IMR-90 (cell line): Measurements from ENCODE around the gene MYBPC3. TPM values are rescaled to one million over a fixed set of nuclear protein-coding genes. Genes with fewer than 3 reads are reported as not detected.

Experiments
- ATAC-seq: fragments of 200-7000 bp; cut with Tn5 transposase; 2 replicates; pipeline ENCODE4 v1.9.1; 2020; ENCODE audit warnings: low read depth, mild to moderate bottlenecking, moderate library complexity
- BruUV-seq: library from RNA; stranded (reverse); fragments of 400-500 nt; replicated peaks from 2 replicates; lab custom pipeline; 2021; lab: Mats Ljungman, UMichigan
- CTCF ChIA-PET: fragments of 300-600 bp; formaldehyde crosslinking; extraction: SDS; loops from one replicate; lab custom pipeline; 2021; ENCODE audit warnings: antibody characterized with exemption; lab: Yijun Ruan, JAX
- POLR2A ChIA-PET: fragments of 300-600 bp; sonication (Branson Sonifier 250); formaldehyde crosslinking; loops from one replicate; lab custom pipeline; 2022; ENCODE audit warnings: antibody characterized with exemption; ENCODE audit not compliant: unreplicated experiment; lab: Charles Lee
- DNase-seq: peaks from one replicate; pipeline ENCODE4 v3.0.0; 2013
- H2AFZ ChIP-seq: replicated peaks from 2 replicates; pipeline ENCODE3; 2013; ENCODE audit warnings: low read length, mild to moderate bottlenecking; ENCODE audit not compliant: poor library complexity
- H2AK5ac ChIP-seq: 2 replicates; pipeline ENCODE4 v1.6.1; 2013; ENCODE audit warnings: low read depth, low read length, inconsistent platforms
- H2AK9ac ChIP-seq: replicated peaks from 2 replicates; pipeline ENCODE3; 2013; ENCODE audit warnings: mild to moderate bottlenecking, low read depth, low read length, moderate library complexity; ENCODE audit not compliant: poor library complexity
- H2BK120ac ChIP-seq: 2 replicates; pipeline ENCODE4 v1.6.1; 2013; ENCODE audit warnings: low read depth, low read length, inconsistent platforms
- H2BK15ac ChIP-seq: 3 replicates; pipeline ENCODE4 v1.6.1; 2013; ENCODE audit warnings: low read depth, low read length, inconsistent platforms
- H2BK20ac ChIP-seq: 2 replicates; pipeline ENCODE4 v1.6.1; 2013; ENCODE audit warnings: low read depth, mild to moderate bottlenecking, inconsistent platforms, low read length, moderate library complexity
- H2BK5ac ChIP-seq: 2 replicates; pipeline ENCODE4 v1.6.1; 2013; ENCODE audit warnings: mild to moderate bottlenecking, low read depth, low read length, inconsistent platforms; ENCODE audit not compliant: poor library complexity, severe bottlenecking
- H3K14ac ChIP-seq: replicated peaks from 2 replicates; pipeline ENCODE4 v1.6.1; 2013; ENCODE audit warnings: low read depth, low read length, inconsistent platforms
- H3K18ac ChIP-seq: 2 replicates; pipeline ENCODE4 v1.6.1; 2013; ENCODE audit warnings: low read depth, low read length, control low read depth
- H3K23ac ChIP-seq: 2 replicates; pipeline ENCODE4 v1.6.1; 2013; ENCODE audit warnings: low read depth, low read length, inconsistent platforms
- H3K27ac ChIP-seq: 2 replicates; pipeline ENCODE4 v1.5.1; 2013; ENCODE audit warnings: mild to moderate bottlenecking, control low read depth, low read length; ENCODE audit not compliant: insufficient read depth
- H3K27me3 ChIP-seq: 2 replicates; pipeline ENCODE4 v1.6.1; 2013; ENCODE audit warnings: low read length; ENCODE audit not compliant: control insufficient read depth, insufficient read depth
- H3K36me3 ChIP-seq: 2 replicates; pipeline ENCODE4 v1.6.1; 2013; ENCODE audit warnings: low read length, mixed read lengths; ENCODE audit not compliant: control insufficient read depth, insufficient read depth
- H3K4ac ChIP-seq: 2 replicates; pipeline ENCODE4 v1.6.1; 2013; ENCODE audit warnings: low read depth, low read length, inconsistent platforms
- H3K4me1 ChIP-seq: 2 replicates; pipeline ENCODE4 v1.6.1; 2013; ENCODE audit warnings: low read length, mixed read lengths; ENCODE audit not compliant: control insufficient read depth, insufficient read depth
- H3K4me2 ChIP-seq: 2 replicates; pipeline ENCODE4 v1.6.1; 2013; ENCODE audit warnings: low read depth, mild to moderate bottlenecking, control low read depth, low read length, moderate library complexity
- H3K4me3 ChIP-seq: 2 replicates; pipeline ENCODE4 v1.5.1; 2013; ENCODE audit warnings: low read depth, mild to moderate bottlenecking, control low read depth, low read length, moderate library complexity; ENCODE audit not compliant: insufficient read depth
- H3K56ac ChIP-seq: 2 replicates; pipeline ENCODE4 v1.6.1; 2013; ENCODE audit warnings: low read length, inconsistent platforms; ENCODE audit not compliant: insufficient read depth; ENCODE audit errors: extremely low read depth
- H3K79me1 ChIP-seq, 2 experiments: 2 replicates each; pipeline ENCODE4 v1.6.1; 2013; ENCODE audit warnings: low read length in 2 of 2, inconsistent platforms in 1 of 2, low read depth in 1 of 2
- H3K9ac ChIP-seq: 2 replicates; pipeline ENCODE4 v1.6.1; 2013; ENCODE audit warnings: low read depth, low read length, control low read depth
- H3K9me1 ChIP-seq: 2 replicates; pipeline ENCODE4 v1.6.1; 2013; ENCODE audit warnings: low read length, inconsistent platforms; ENCODE audit not compliant: insufficient read depth
- H3K9me3 ChIP-seq: 2 replicates; pipeline ENCODE4 v1.6.1; 2013; ENCODE audit warnings: low read length; ENCODE audit not compliant: control insufficient read depth, insufficient read depth
- H4K20me1 ChIP-seq: 2 replicates; pipeline ENCODE4 v1.6.1; 2013; ENCODE audit warnings: low read length, inconsistent platforms; ENCODE audit not compliant: insufficient read depth
- H4K5ac ChIP-seq: 2 replicates; pipeline ENCODE4 v1.6.1; 2013; ENCODE audit warnings: mild to moderate bottlenecking, low read depth, low read length, control low read depth
- H4K8ac ChIP-seq, 2 experiments: 2 replicates each; pipeline ENCODE4 v1.6.1; 2013; ENCODE audit warnings: low read depth in 2 of 2, low read length in 2 of 2, control low read depth in 1 of 2, inconsistent platforms in 1 of 2
- H4K91ac ChIP-seq: 2 replicates; pipeline ENCODE4 v1.6.1; 2013; ENCODE audit warnings: low read depth, low read length, inconsistent platforms; ENCODE audit not compliant: insufficient read depth
- BHLHE40 ChIP-seq: fragments of 150-350 bp; IDR thresholded peaks from 2 replicates; pipeline ENCODE4 v1.6.1; 2016; ENCODE audit warnings: mild to moderate bottlenecking, low read depth, low read length
- CEBPB ChIP-seq: IDR thresholded peaks from 2 replicates; pipeline ENCODE4 v1.6.1; 2012; ENCODE audit warnings: low read depth, low read length, improper control_type of control experiment
- CHD1 ChIP-seq: IDR thresholded peaks from 2 replicates; pipeline ENCODE4 v1.6.1; 2012; ENCODE audit warnings: low read depth, low read length, improper control_type of control experiment
- FOS ChIP-seq: fragments of 150-350 bp; IDR thresholded peaks from 2 replicates; pipeline ENCODE4 v1.6.1; 2016; ENCODE audit warnings: low read depth, low read length
- MAFK ChIP-seq: IDR thresholded peaks from 2 replicates; pipeline ENCODE4 v1.6.1; 2012; ENCODE audit warnings: low read depth, low read length, improper control_type of control experiment
- MXI1 ChIP-seq: IDR thresholded peaks from 2 replicates; pipeline ENCODE4 v1.6.1; 2012; ENCODE audit warnings: low read depth, mild to moderate bottlenecking, low read length, moderate library complexity, borderline replicate concordance
- NFE2L2 ChIP-seq: fragments of 150-350 bp; IDR thresholded peaks from 2 replicates; pipeline ENCODE4 v1.6.1; 2016; ENCODE audit warnings: low read depth, mild to moderate bottlenecking, low read length
- RAD21 ChIP-seq: IDR thresholded peaks from 2 replicates; pipeline ENCODE4 v1.6.1; 2012; ENCODE audit warnings: low read length, improper control_type of control experiment
- RCOR1 ChIP-seq: IDR thresholded peaks from 2 replicates; pipeline ENCODE4 v1.6.1; 2012; ENCODE audit warnings: mild to moderate bottlenecking, low read length, improper control_type of control experiment; ENCODE audit not compliant: insufficient replicate concordance
- RFX5 ChIP-seq: IDR thresholded peaks from 2 replicates; pipeline ENCODE4 v1.8.0; 2012; ENCODE audit warnings: low read depth, mild to moderate bottlenecking, low read length, moderate library complexity
- SMC3 ChIP-seq: fragments of 150-350 bp; IDR thresholded peaks from 2 replicates; pipeline ENCODE4 v1.6.1; 2016; ENCODE audit warnings: low read depth, mild to moderate bottlenecking, antibody characterized with exemption, low read length, moderate library complexity
- WGBS, 2 experiments: methylation state at CpG; one replicate each; pipeline versions ENCODE4 v1.1.5 to v1.1.7; 2013; ENCODE audit warnings: missing lambda C conversion rate in 2 of 2; ENCODE audit not compliant: insufficient read length in 1 of 2; ENCODE audit errors: extremely low coverage in 2 of 2; 5-methylcytosine and 5-hydroxymethylcytosine counted together
- dilution Hi-C: fragments of 300-500 bp; cut with HindIII; formaldehyde crosslinking; loops from one replicate; pipeline ENCODE4 v1.14.3; 2018; ENCODE audit warnings: low sequenced_read_pairs; ENCODE audit not compliant: unreplicated experiment
- in situ Hi-C: fragments of 300-500 bp; cut with MboI; formaldehyde crosslinking; loops from 3 replicates; pipeline ENCODE4 v1.14.3; 2019; ENCODE audit warnings: low sequenced_read_pairs, inconsistent platforms, mixed read lengths
- intact Hi-C: fragments of 100-400 bp; cut with micrococcal nuclease; formaldehyde crosslinking; loops from 2 replicates; pipeline ENCODE4 v1.10.0; 2022
- polyA plus RNA-seq, 3 experiments: library from polyadenylated mRNA; depleted of rRNA; stranded (reverse); fragments of >200 nt; gene quantifications; 2 replicates each; pipeline ENCODE4 v1.2.3, GENCODE V29; 2012; ENCODE audit warnings: low replicate concordance in 1 of 3
- total RNA-seq: library from RNA; depleted of rRNA; stranded (reverse); fragments of >200 nt; gene quantifications from 2 replicates; pipeline ENCODE4 v1.2.3, GENCODE V29; 2012
- TF ChIP-seq, protein P1 (sequence below): fragments of 150-350 bp; IDR thresholded peaks from 2 replicates; pipeline ENCODE4 v1.6.1; 2016; ENCODE audit warnings: low read depth, mild to moderate bottlenecking, low read length, moderate library complexity, borderline replicate concordance
- TF ChIP-seq, protein P2 (sequence below): fragments of 150-350 bp; IDR thresholded peaks from 2 replicates; pipeline ENCODE4 v1.6.1; 2017; ENCODE audit warnings: mild to moderate bottlenecking, antibody characterized with exemption, low read length, low read depth

Gene MYBPC3
- total and polyA plus RNA-seq, 2 of the 4 experiments (the other 2 are of a cell fraction), result not detected

DNA sequence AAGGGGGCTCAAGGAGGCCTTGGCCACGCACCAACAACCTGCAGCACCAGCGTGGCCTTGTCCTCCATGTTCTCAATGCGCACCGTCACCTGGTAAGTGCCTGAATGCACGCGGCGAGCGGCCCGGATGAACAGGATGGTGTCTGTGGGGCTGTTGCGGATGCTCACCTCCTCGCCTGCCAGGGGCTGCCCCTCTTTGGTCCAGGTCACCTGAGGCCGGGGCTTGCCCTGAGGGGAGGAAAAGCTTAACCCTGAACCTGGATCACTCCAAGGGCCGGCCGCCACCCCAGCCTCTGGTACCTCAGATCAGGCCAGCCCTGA, 19.0 kb downstream of the MYBPC3 start:
- Histone ChIP-seq H3K4me1 (0 out of 2 replicates have a peak, but pooled peaks cover 2% of the 10 kb centered on the region), H2AK9ac (no peak overlapping the region), H3K18ac (no peak overlapping the region), H3K4ac (no peak overlapping the region), H4K5ac (no peak overlapping the region), H3K4me3 (no peak overlapping the region), H2BK120ac (no peak overlapping the region), H3K36me3 (peaks cover 18% of the 10 kb centered on the region), H4K91ac (no peak overlapping the region), H2AFZ (peak overlapping the region; percentile 23), H3K4me2 (no peak overlapping the region), H3K27ac (no peak overlapping the region), H3K27me3 (no peaks in the 10 kb centered on the region; the same call in 1 of the 2 replicates), H2AK5ac (no peak overlapping the region), H3K23ac (no peak overlapping the region), H2BK20ac (no peak overlapping the region), H3K56ac (no peak overlapping the region), H2BK15ac (no peak overlapping the region), H4K20me1 (no peaks in the 10 kb centered on the region), H3K9ac (no peak overlapping the region), H3K9me1 (no peaks in the 10 kb centered on the region), H4K8ac (no peak overlapping the region), H3K9me3 (no peaks in the 10 kb centered on the region), H3K14ac (no peak overlapping the region), H2BK5ac (no peak overlapping the region), H3K79me1 (no peaks in the 10 kb centered on the region)
- no peak for ATAC-seq
- ChIA-PET POLR2A (no interaction called here), CTCF (no interaction called here)
- intact Hi-C loops, result no loop called here
- no peak for TF ChIP-seq NFE2L2
- TF ChIP-seq, protein P1, sequence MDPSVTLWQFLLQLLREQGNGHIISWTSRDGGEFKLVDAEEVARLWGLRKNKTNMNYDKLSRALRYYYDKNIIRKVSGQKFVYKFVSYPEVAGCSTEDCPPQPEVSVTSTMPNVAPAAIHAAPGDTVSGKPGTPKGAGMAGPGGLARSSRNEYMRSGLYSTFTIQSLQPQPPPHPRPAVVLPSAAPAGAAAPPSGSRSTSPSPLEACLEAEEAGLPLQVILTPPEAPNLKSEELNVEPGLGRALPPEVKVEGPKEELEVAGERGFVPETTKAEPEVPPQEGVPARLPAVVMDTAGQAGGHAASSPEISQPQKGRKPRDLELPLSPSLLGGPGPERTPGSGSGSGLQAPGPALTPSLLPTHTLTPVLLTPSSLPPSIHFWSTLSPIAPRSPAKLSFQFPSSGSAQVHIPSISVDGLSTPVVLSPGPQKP, result no peak
- TF ChIP-seq MAFK, result no peak
- TF ChIP-seq CHD1, result no peak
- TF ChIP-seq MXI1, result no peak
- TF ChIP-seq RCOR1, result no peak
- TF ChIP-seq FOS, result no peak
- no peak for TF ChIP-seq CEBPB
- TF ChIP-seq RFX5, result no peak
- TF ChIP-seq, protein P2, sequence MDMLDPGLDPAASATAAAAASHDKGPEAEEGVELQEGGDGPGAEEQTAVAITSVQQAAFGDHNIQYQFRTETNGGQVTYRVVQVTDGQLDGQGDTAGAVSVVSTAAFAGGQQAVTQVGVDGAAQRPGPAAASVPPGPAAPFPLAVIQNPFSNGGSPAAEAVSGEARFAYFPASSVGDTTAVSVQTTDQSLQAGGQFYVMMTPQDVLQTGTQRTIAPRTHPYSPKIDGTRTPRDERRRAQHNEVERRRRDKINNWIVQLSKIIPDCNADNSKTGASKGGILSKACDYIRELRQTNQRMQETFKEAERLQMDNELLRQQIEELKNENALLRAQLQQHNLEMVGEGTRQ, result no peak
- no peak for TF ChIP-seq RAD21
- no peak for TF ChIP-seq BHLHE40
- TF ChIP-seq SMC3, result no peak
- in situ Hi-C loops, result no loop called here
- BruUV-seq, result no TSS peak
- dilution Hi-C loops, result no loop called here
- WGBS, 2 experiments, result 100% methylated on average over 1 of the region's 14 CpGs; no CpG with 5 or more reads in 1 of the 2 experiments
- DNase-seq, result no peak
